B cell (primary cell): ENCODE data around the gene FRMD4B.

Source experiments
- EZH2 ChIP-seq: IDR thresholded peaks from 2 replicates; pipeline ENCODE4 v1.6.1; 2012; ENCODE audit warnings: borderline replicate concordance, low read depth, mild to moderate bottlenecking, moderate library complexity, low read length; ENCODE audit not compliant: insufficient read depth, poor library complexity, severe bottlenecking
- TF ChIP-seq, protein P1 (sequence below): fragments of 200-600 bp; IDR thresholded peaks from one replicate; pipeline ENCODE4 v1.8.0; 2022; ENCODE audit warnings: antibody characterized with exemption, mild to moderate bottlenecking

DNA sequence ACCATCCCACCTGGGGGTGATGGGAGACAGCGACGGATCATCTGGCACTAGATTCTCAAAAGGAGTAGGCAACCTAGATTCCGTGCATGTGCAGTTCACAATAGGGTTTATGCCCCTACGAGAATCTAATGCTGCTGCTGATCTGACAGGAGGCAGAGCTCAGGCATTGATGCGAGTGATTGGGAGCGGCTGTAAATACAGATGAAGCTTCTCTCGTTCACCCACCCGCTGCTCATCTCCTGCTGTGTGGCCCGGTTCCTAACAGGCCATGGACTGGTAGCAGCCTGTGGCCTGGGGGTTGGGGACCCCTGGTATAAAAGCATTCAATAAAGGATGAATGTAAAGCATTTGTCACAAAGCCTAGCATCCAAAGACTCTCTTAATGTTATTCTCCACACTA lies 126.8 kb downstream of the FRMD4B start:
- TF ChIP-seq, protein P1, sequence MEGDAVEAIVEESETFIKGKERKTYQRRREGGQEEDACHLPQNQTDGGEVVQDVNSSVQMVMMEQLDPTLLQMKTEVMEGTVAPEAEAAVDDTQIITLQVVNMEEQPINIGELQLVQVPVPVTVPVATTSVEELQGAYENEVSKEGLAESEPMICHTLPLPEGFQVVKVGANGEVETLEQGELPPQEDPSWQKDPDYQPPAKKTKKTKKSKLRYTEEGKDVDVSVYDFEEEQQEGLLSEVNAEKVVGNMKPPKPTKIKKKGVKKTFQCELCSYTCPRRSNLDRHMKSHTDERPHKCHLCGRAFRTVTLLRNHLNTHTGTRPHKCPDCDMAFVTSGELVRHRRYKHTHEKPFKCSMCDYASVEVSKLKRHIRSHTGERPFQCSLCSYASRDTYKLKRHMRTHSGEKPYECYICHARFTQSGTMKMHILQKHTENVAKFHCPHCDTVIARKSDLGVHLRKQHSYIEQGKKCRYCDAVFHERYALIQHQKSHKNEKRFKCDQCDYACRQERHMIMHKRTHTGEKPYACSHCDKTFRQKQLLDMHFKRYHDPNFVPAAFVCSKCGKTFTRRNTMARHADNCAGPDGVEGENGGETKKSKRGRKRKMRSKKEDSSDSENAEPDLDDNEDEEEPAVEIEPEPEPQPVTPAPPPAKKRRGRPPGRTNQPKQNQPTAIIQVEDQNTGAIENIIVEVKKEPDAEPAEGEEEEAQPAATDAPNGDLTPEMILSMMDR, result no peak
- no peak for TF ChIP-seq EZH2
